GM18909 (cell line): ENCODE data around the gene PDE6A.
A peak's percentile ranks its signal among the peaks of the same experiment; 100 is the strongest.
"Not testable (repeated sequence)": the region's sequence is repeated elsewhere in the genome, so short reads cannot be mapped to it uniquely, and the experiment has no call there.

Experiments
- ATAC-seq: cut with Tn5 transposase; IDR thresholded peaks from one replicate; pipeline ENCODE4 v1.9.1; 2021; ENCODE audit warnings: mild to moderate bottlenecking; ENCODE audit not compliant: unreplicated experiment, poor library complexity

The PDE6A gene

GRCh38 chr5:149870232-149870631 is 74.4 kb downstream of the PDE6A start:
- no peak for ATAC-seq

GRCh38 chr5:149869411-149869821 is 75.2 kb downstream of the PDE6A start:
- no peak for ATAC-seq

- no peak for ATAC-seq
These were observed 78.8 kb downstream of the PDE6A start for GRCh38 chr5:149865746-149866145.

- ATAC-seq: no peak
These were observed 80.8 kb downstream of the PDE6A start for GRCh38 chr5:149863830-149864229.

GRCh38 chr5:149863176-149863575 is 81.4 kb downstream of the PDE6A start:
- no peak for ATAC-seq

- peak; percentile 82 for ATAC-seq
These were observed 83.7 kb downstream of the PDE6A start for GRCh38 chr5:149860801-149861322.

- ATAC-seq: peak; percentile 33
These were observed 84.8 kb downstream of the PDE6A start for GRCh38 chr5:149859746-149860145.

GRCh38 chr5:149858481-149858880 is 86.1 kb downstream of the PDE6A start:
- ATAC-seq: not testable (repeated sequence)

- ATAC-seq: no peak
These were observed 87.1 kb downstream of the PDE6A start for GRCh38 chr5:149857499-149857898.

GRCh38 chr5:149855366-149855765 is 89.2 kb downstream of the PDE6A start:
- ATAC-seq: no peak

- ATAC-seq: no peak
These were observed 89.7 kb downstream of the PDE6A start for GRCh38 chr5:149854866-149855265.

- ATAC-seq: no peak
These were observed 90.9 kb downstream of the PDE6A start for GRCh38 chr5:149853701-149854100.

- ATAC-seq: peak; percentile 18
These were observed 91.3 kb downstream of the PDE6A start for GRCh38 chr5:149853331-149853648.

GRCh38 chr5:149852641-149853330 is 91.8 kb downstream of the PDE6A start:
- ATAC-seq: peak; percentile 71

- ATAC-seq: no peak
These were observed 93.4 kb downstream of the PDE6A start for GRCh38 chr5:149851211-149851610.

GRCh38 chr5:149849966-149850910 is 94.4 kb downstream of the PDE6A start:
- ATAC-seq: no peak

GRCh38 chr5:149849280-149849965 is 95.2 kb downstream of the PDE6A start:
- no peak for ATAC-seq

GRCh38 chr5:149847611-149848010 is 97.0 kb downstream of the PDE6A start:
- no peak for ATAC-seq

- no peak for ATAC-seq
These were observed 98.6 kb downstream of the PDE6A start for GRCh38 chr5:149846021-149846420.

- ATAC-seq: no peak
These were observed 99.0 kb downstream of the PDE6A start for GRCh38 chr5:149845601-149846000.
